A673 (cell line): ENCODE measurements around the gene MYOZ3.

Experiments used
- CTCF ChIP-seq: fragments of 300-800, 200-600 bp; sonication (generic); conservative IDR thresholded peaks from 2 replicates; pipeline ENCODE4 v1.5.1; 2017; ENCODE audit warnings: low read depth, mild to moderate bottlenecking, antibody characterized with exemption, low read length, moderate library complexity, mixed read lengths
- EZH2 ChIP-seq: fragments of 200-600 bp; sonication (generic); IDR thresholded peaks from 2 replicates; pipeline ENCODE4 v1.6.1; 2017; ENCODE audit warnings: borderline replicate concordance, low read depth, mild to moderate bottlenecking, mixed read lengths, antibody characterized with exemption, low read length; ENCODE audit not compliant: poor library complexity, severe bottlenecking

- TF ChIP-seq CTCF = no peak
- no peak for TF ChIP-seq EZH2
Observed at GRCh38 chr5:150658699-150659265, 2.3 kb upstream of the MYOZ3 start.
